SK-N-SH (cell line): ENCODE data around the gene PCDH20. TPM values are rescaled to one million over a fixed set of nuclear protein-coding genes. Genes with fewer than 3 reads are reported as not detected.

Experiments
- CTCF ChIA-PET: fragments of 300-600, 350-600 bp; formaldehyde crosslinking; extraction: SDS; loops from one replicate; lab custom pipeline; 2021; lab: Yijun Ruan, JAX
- POLR2A ChIA-PET: fragments of 350-600 bp; sonication (Branson Sonifier 250); formaldehyde crosslinking; extraction: SDS; loops from one replicate; lab custom pipeline; 2020; ENCODE audit warnings: antibody characterized with exemption, inconsistent platforms; lab: Yijun Ruan, JAX
- DNase-seq: peaks from one replicate; pipeline ENCODE4 v3.0.0; 2012
- H2AFZ ChIP-seq: fragments of 200-600 bp; sonication (generic); 2 replicates; pipeline ENCODE4 v1.8.1; 2016; ENCODE audit warnings: antibody characterized with exemption, mild to moderate bottlenecking, low read depth
- H3F3A ChIP-seq: fragments of 200-600 bp; sonication (generic); replicated peaks from 2 replicates; pipeline ENCODE3; 2016; ENCODE audit warnings: antibody characterized with exemption, mild to moderate bottlenecking; ENCODE audit not compliant: insufficient read depth
- H3K27ac ChIP-seq, 2 experiments: fragments of 200-500 bp in 1 of 2; fragments of 200-600 bp in 1 of 2; sonication (Bioruptor generic) in 1 of 2; sonication (generic), shearing (Covaris generic) in 1 of 2; 2 replicates each; pipeline versions ENCODE4 v1.5.1 to v1.6.1; 2014 to 2016; ENCODE audit warnings: low read depth in 2 of 2, inconsistent platforms in 1 of 2, low read length in 1 of 2, mild to moderate bottlenecking in 1 of 2, mixed read lengths in 1 of 2
- H3K27me3 ChIP-seq: fragments of 200-600 bp; sonication (generic), shearing (Covaris generic); 2 replicates; pipeline ENCODE4 v1.6.1; 2016; ENCODE audit warnings: mixed run types; ENCODE audit not compliant: insufficient read depth
- H3K36me3 ChIP-seq, 2 experiments: fragments of 200-500 bp in 1 of 2; fragments of 200-600 bp in 1 of 2; sonication (Bioruptor generic) in 1 of 2; sonication (generic) in 1 of 2; replicated peaks in 1 of 2; 2 replicates each; pipeline versions ENCODE3 to v1.5.1; 2014 to 2016; ENCODE audit warnings: low read length in 1 of 2, mild to moderate bottlenecking in 1 of 2; ENCODE audit not compliant: insufficient read depth in 2 of 2, control insufficient read depth in 1 of 2
- H3K4me1 ChIP-seq, 2 experiments: fragments of 200-500 bp in 1 of 2; fragments of 200-600 bp in 1 of 2; sonication (Bioruptor generic) in 1 of 2; sonication (generic), shearing (Covaris generic) in 1 of 2; 2 replicates each; pipeline versions ENCODE4 v1.5.1 to v1.6.1; 2014 to 2016; ENCODE audit warnings: low read depth in 1 of 2, low read length in 1 of 2, mixed run types in 1 of 2; ENCODE audit not compliant: insufficient read depth in 2 of 2, control insufficient read depth in 1 of 2
- H3K4me2 ChIP-seq: fragments of 200-600 bp; sonication (generic), shearing (Covaris generic); 2 replicates; pipeline ENCODE4 v1.6.1; 2017; ENCODE audit warnings: mixed run types
- H3K4me3 ChIP-seq, 2 experiments: fragments of 200-500 bp in 1 of 2; fragments of 200-600 bp in 1 of 2; sonication (Bioruptor generic) in 1 of 2; sonication (generic), shearing (Covaris generic) in 1 of 2; 2 replicates each; pipeline versions ENCODE4 v1.5.1 to v1.8.1; 2014 to 2016; ENCODE audit warnings: low read depth in 2 of 2, inconsistent platforms in 1 of 2, low read length in 1 of 2, mild to moderate bottlenecking in 1 of 2, mixed read lengths in 1 of 2, moderate library complexity in 1 of 2
- H3K79me2 ChIP-seq: fragments of 200-600 bp; sonication (generic); 2 replicates; pipeline ENCODE4 v1.8.1; 2017; ENCODE audit warnings: mild to moderate bottlenecking; ENCODE audit not compliant: insufficient read depth
- H3K9ac ChIP-seq: fragments of 200-600 bp; sonication (generic); 2 replicates; pipeline ENCODE4 v1.6.1; 2017; ENCODE audit warnings: mixed run types
- H3K9me2 ChIP-seq: fragments of 200-600 bp; sonication (generic); 2 replicates; pipeline ENCODE4 v1.6.1; 2017; ENCODE audit warnings: mixed run types
- H3K9me3 ChIP-seq: fragments of 200-600 bp; sonication (generic); 2 replicates; pipeline ENCODE4 v1.6.1; 2017; ENCODE audit warnings: mixed run types, mild to moderate bottlenecking, moderate library complexity
- H4K20me1 ChIP-seq: fragments of 200-600 bp; sonication (generic); 2 replicates; pipeline ENCODE4 v1.6.1; 2017; ENCODE audit warnings: mild to moderate bottlenecking, mixed run types; ENCODE audit not compliant: insufficient read depth
- CHD2 ChIP-seq: fragments of 150-350 bp; IDR thresholded peaks from 2 replicates; pipeline ENCODE4 v1.6.1; 2018; ENCODE audit warnings: low read length; ENCODE audit not compliant: partially characterized antibody
- CTCF ChIP-seq: fragments of 200-600 bp; sonication (generic); IDR thresholded peaks from 2 replicates; pipeline ENCODE4 v1.6.1; 2017; ENCODE audit warnings: antibody characterized with exemption, mild to moderate bottlenecking, moderate library complexity
- ELF1 ChIP-seq: IDR thresholded peaks from 2 replicates; pipeline ENCODE4 v1.4.0; 2012
- FOXJ3 ChIP-seq: sonication (generic); formaldehyde crosslinking; IDR thresholded peaks from 2 replicates; pipeline ENCODE4 v1.5.1; 2020; ENCODE audit warnings: mild to moderate bottlenecking, missing genetic modification reagents
- GATA2 ChIP-seq: sonication (generic); formaldehyde crosslinking; IDR thresholded peaks from 2 replicates; pipeline ENCODE4 v1.5.0; 2020; ENCODE audit warnings: mild to moderate bottlenecking, missing genetic modification reagents
- IRF3 ChIP-seq: fragments of 150-350 bp; IDR thresholded peaks from 2 replicates; pipeline ENCODE4 v1.6.1; 2016; ENCODE audit warnings: mild to moderate bottlenecking, low read depth, low read length
- JUND ChIP-seq: IDR thresholded peaks from 2 replicates; pipeline ENCODE4 v1.4.0; 2012
- NFIC ChIP-seq: IDR thresholded peaks from 2 replicates; pipeline ENCODE4 v1.4.0; 2012; ENCODE audit warnings: borderline replicate concordance
- NRF1 ChIP-seq: IDR thresholded peaks from 2 replicates; pipeline ENCODE4 v1.6.1; 2012; ENCODE audit warnings: low read depth, mild to moderate bottlenecking, low read length
- PBX3 ChIP-seq: IDR thresholded peaks from 2 replicates; pipeline ENCODE4; 2012
- RAD21 ChIP-seq: IDR thresholded peaks from 2 replicates; pipeline ENCODE4 v1.6.1; 2012; ENCODE audit warnings: mild to moderate bottlenecking, low read length
- TCF12 ChIP-seq: IDR thresholded peaks from 2 replicates; pipeline ENCODE4 v1.4.0; 2012
- USF1 ChIP-seq: IDR thresholded peaks from 2 replicates; pipeline ENCODE4 v1.4.0; 2012; ENCODE audit warnings: low read depth, borderline replicate concordance
- WGBS: methylation state at CpG from one replicate; pipeline ENCODE4 v1.1.6; 2017; ENCODE audit warnings: low lambda C conversion rate; 5-methylcytosine and 5-hydroxymethylcytosine counted together
- polyA plus RNA-seq, 3 experiments: library from polyadenylated mRNA; depleted of rRNA; stranded (reverse); fragments of >200 nt; gene quantifications; 2 replicates each; pipeline ENCODE4 v1.2.3, GENCODE V29; 2012

PCDH20 gene
- polyA plus RNA-seq, 1 of the 3 experiments (the other 2 are of a cell fraction) = not detected

GRCh38 chr13:61417086-61417570 lies 1.5 kb upstream of the PCDH20 start:
- H3K79me2 ChIP-seq = no peaks in the 10 kb centered on the region
- no peaks in the 10 kb centered on the region for H4K20me1 ChIP-seq
- H3K4me1 ChIP-seq = peaks cover 0 to 11% of the 10 kb centered on the region in 2 experiments; a peak in 1 of 4 replicates
- no peak for DNase-seq
- no peak for TF ChIP-seq ELF1
- TF ChIP-seq NRF1 = no peak
- no peak for TF ChIP-seq USF1
- TF ChIP-seq JUND = no peak
- no peak for TF ChIP-seq PBX3
- TF ChIP-seq CHD2 = no peak
- TF ChIP-seq RAD21 = no peak
- no peak for TF ChIP-seq GATA2 (CRISPR knock-in tag)
- TF ChIP-seq FOXJ3 (CRISPR knock-in tag) = no peak
- no peak for TF ChIP-seq IRF3
- no peak for TF ChIP-seq NFIC
- no peak for TF ChIP-seq TCF12
- TF ChIP-seq CTCF = no peak
- ChIA-PET CTCF (interaction anchor here (1.0 kb wide), 1 partner anchor 43 kb away, joined by 3 read pairs; no protein-coding TSS in a partner anchor), POLR2A (no interaction called here)
- WGBS = 26% methylated on average over 5 of the region's 5 CpGs
- no peak overlapping the region for H3K27ac ChIP-seq
- no peaks in the 10 kb centered on the region for H3F3A ChIP-seq
- no peak overlapping the region for H3K9ac ChIP-seq
- no peaks in the 10 kb centered on the region for H3K9me2 ChIP-seq
- H3K4me2 ChIP-seq = no peak overlapping the region
- no peaks in the 10 kb centered on the region for H3K36me3 ChIP-seq
- H2AFZ ChIP-seq = no peak overlapping the region
- H3K4me3 ChIP-seq = no peak overlapping the region
- H3K9me3 ChIP-seq = no peaks in the 10 kb centered on the region
- H3K27me3 ChIP-seq = peaks cover 17% of the 10 kb centered on the region; the same call in 1 of the 2 replicates
